PC-9 (cell line): ENCODE data around the gene FYN.

Source experiments
- EZH2 ChIP-seq: fragments of 200-600 bp; sonication (generic); IDR thresholded peaks from 2 replicates; pipeline ENCODE4 v1.8.0; 2017; ENCODE audit warnings: antibody characterized with exemption, low read depth
- TF ChIP-seq, protein P1 (sequence below): fragments of 200-600 bp; sonication (generic); conservative IDR thresholded peaks from 2 replicates; pipeline ENCODE4 v1.6.1; 2017; ENCODE audit warnings: mixed run types, antibody characterized with exemption, mild to moderate bottlenecking, moderate library complexity

DNA sequence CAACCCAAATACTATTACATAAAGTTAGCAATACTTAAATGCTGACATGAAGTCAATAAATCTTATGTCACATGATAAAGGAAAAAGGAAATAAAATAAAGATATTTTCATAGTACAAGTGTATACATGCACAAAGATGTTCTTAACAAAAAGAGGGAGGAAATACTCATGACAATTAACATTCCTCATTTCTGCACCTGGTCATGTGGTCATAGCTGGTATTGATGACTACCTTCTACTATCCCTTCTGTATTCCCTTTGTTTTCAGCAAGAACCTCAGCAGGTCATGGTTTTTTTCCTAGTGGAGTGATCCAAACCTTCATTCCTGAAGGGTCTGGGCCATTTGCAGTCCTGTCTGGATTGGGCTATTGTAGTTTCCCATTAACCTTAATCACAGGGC is 43.5 kb upstream of the FYN start:
- TF ChIP-seq, protein P1, sequence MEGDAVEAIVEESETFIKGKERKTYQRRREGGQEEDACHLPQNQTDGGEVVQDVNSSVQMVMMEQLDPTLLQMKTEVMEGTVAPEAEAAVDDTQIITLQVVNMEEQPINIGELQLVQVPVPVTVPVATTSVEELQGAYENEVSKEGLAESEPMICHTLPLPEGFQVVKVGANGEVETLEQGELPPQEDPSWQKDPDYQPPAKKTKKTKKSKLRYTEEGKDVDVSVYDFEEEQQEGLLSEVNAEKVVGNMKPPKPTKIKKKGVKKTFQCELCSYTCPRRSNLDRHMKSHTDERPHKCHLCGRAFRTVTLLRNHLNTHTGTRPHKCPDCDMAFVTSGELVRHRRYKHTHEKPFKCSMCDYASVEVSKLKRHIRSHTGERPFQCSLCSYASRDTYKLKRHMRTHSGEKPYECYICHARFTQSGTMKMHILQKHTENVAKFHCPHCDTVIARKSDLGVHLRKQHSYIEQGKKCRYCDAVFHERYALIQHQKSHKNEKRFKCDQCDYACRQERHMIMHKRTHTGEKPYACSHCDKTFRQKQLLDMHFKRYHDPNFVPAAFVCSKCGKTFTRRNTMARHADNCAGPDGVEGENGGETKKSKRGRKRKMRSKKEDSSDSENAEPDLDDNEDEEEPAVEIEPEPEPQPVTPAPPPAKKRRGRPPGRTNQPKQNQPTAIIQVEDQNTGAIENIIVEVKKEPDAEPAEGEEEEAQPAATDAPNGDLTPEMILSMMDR = no peak
- TF ChIP-seq EZH2 = no peak
